HG02870 (cell line): ENCODE data around the gene KDM4E.
A peak's percentile ranks its signal among the peaks of the same experiment; 100 is the strongest.
"Not testable (repeated sequence)": the region's sequence is repeated elsewhere in the genome, so short reads cannot be mapped to it uniquely, and the experiment has no call there.

ENCODE experiments used
- ATAC-seq: cut with Tn5 transposase; IDR thresholded peaks from one replicate; pipeline ENCODE4 v1.9.1; 2021; ENCODE audit warnings: mild to moderate bottlenecking, moderate library complexity; ENCODE audit not compliant: unreplicated experiment

The KDM4E gene

DNA sequence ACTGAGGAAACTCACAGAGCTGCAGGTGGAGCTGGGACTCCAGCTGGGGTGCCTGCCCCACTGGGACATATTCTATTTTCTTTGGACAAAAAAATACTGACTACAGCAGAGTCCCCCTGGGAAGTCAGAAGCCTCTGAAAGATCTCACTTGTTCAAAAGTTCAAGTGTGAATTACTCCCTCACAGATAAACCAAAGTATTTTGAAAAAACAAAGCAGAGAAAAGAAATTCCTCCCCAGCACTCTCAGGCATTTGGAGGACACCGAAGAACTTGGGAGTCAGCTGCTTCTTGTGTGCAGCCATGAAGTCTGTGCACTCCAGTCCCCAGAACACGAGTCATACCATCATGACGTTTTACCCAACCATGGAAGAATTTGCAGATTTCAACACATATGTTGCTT, 24.1 kb downstream of the KDM4E start, which contains the start of gene KDM4F:
TSS of gene KDM4F (plus strand) at position 301 of the 400 bp plus-strand sequence.
- not testable (repeated sequence) for ATAC-seq

DNA sequence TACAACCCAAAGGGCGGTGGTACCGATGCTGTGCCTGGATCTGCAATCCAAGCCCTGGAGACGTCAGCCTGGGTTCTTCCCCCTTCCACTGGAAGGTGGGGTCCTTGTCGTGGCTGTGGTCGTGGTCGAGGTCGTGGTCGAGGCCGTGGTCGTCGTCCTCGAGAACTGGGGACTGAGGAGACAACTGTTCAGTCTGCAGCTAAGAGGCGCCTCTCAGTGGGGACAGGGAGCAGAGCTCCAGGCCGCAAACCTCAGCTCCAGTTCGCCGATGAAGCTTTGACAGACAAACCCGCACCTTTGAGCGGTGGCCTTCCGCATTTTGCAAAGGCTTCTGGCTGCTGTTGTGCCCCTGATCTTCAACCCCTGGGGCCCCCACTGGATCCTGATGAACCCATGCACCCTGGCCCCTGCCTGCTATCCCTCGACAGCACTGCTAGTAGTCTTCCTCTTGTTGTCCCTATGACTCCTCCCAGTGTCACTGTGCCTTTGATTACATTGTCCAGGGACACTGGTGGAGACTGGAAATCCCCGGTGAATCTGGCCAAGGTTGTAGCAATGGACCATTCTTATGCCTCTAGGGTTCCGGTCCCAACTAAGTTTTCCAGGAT, 25.6 kb downstream of the KDM4E start:
- no peak for ATAC-seq

DNA sequence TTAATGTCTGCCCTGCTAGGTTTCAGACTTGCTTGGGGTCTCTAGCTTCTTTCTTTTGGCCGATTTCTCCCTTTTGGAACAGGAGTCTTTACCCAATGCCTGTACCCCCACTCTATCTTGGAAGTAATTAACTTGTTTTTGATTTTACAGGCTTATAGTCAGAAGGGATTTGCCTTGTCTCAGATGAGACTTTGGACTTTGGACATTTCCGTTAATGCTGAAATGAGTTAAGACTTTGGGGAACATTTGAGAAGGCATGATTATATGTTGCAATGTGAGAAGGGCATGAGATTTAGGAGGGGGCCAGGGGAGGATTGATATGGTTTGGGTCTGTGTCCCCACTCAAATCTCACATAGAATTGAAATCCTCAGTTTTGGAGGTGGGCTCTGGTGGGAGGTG, 29.3 kb downstream of the KDM4E start:
- ATAC-seq = no peak

DNA sequence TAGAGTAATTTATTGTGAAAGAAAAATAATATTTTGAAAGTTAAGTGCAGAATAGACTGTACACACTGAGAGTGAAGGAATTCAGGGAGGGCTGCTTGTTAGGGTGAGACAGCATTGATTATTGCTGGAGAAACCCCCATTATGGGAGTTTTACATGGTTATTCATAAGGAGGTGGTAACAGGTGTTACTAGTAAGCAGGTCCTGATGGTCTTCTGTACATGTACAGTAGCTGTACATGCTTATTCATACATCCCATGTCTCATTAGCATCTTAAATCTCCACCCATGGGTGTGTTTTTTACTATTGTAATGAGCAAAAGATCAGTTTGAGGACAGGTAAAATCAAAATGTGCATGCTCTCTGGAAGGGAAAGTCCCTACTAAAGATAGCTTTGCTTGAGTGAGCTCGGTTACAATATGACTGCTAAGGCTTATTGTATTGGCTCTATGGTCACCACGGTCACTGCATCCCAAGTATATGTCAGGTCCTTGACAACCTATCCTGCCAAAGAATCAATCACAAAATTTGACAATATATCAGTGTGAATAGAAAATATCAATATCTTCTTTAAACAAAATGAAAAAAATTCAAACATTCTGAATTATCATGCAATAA, 30.3 kb downstream of the KDM4E start:
- ATAC-seq = peak; percentile 99

- ATAC-seq = no peak
Observed at GRCh38 chr11:95057959-95058358, 32.9 kb downstream of the KDM4E start.

DNA sequence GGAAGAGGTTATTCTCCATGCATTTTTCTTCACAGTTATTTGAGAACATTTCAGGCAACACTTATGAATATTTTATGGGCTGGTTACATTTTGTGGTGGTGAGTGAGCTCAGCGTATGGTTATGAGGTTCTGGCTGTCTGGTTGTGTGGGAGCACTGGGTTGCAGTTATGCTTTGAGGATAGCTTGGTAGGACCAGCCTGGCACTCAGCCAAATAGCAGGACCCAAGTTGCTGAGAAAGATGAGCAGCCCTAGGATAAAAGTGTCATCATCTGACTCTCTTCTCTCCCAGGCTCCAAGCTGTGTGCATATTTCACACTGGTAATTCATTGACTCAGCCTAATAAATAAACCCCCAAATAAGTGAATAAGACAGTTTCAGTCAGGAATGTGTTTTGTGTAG, 33.6 kb downstream of the KDM4E start:
- ATAC-seq = no peak

GRCh38 chr11:95059046-95059445, 34.0 kb downstream of the KDM4E start:
- ATAC-seq = no peak

- no peak for ATAC-seq
Observed at GRCh38 chr11:95065336-95065735, 40.3 kb downstream of the KDM4E start.

DNA sequence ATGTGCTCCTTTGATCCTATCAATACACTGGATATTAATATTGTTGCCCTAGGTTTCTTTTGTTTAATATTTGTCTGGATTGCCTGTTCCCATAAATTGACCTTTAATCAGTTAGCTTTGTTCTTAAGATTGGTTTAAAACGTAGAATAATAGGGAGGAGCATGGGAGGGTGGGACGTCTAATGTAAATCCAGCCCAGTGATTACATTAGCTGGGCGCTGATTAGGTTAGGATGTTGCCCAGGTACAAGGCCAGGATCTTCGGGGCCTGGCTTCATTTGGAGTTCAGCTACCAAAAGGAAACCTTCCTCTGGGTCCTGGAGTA, 41.6 kb downstream of the KDM4E start, which contains the start of gene SRSF8:
TSS of gene SRSF8 (plus strand) at position 204 of the 323 bp plus-strand sequence. CDS start 308 bp downstream, outside the sequence.
- peak; percentile 41 for ATAC-seq

GRCh38 chr11:95067039-95067840, 42.2 kb downstream of the KDM4E start:
- peak; percentile 58 for ATAC-seq

GRCh38 chr11:95067841-95068219, 42.8 kb downstream of the KDM4E start:
- no peak for ATAC-seq

DNA sequence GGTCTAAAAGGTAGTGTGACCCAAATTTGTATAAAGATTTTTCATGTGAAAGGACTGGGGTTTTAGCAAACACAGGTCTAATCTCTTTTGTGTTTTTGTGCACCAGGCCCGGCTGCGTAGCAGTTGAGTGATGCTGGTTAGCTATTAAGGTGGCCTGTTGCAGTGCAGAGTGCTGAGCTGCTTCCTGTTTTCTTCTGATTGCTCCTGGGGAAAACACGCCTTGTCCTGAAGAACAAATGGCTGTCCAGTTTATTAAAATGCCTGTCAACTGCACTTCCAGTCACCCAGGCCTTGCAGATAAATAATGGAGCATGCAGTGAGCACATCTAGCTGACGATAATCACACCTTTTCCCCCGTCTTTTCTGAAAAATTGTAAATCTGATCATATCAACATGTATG, 43.5 kb downstream of the KDM4E start:
- peak; percentile 60 for ATAC-seq

- ATAC-seq = no peak
Observed at GRCh38 chr11:95070471-95070870, 45.4 kb downstream of the KDM4E start.

DNA sequence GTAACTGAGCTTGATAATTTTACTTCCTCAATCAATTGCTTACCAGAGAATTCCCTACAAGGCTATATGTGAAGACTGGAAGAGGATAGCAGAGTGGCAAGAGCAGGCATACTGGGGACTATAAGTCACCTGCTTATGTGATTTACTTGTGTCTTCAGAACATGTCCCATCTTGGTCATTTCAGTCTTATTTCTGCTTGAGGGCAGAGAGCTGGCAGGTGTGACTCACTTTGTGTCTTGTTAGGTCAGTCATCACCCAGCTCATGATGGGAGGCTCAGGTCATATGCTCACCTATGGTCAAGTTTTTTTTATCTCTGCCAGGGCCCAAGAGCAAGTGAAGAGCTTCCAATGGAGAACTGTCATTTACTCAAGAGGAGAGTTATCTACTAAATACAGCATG, 47.9 kb downstream of the KDM4E start:
- ATAC-seq = no peak

DNA sequence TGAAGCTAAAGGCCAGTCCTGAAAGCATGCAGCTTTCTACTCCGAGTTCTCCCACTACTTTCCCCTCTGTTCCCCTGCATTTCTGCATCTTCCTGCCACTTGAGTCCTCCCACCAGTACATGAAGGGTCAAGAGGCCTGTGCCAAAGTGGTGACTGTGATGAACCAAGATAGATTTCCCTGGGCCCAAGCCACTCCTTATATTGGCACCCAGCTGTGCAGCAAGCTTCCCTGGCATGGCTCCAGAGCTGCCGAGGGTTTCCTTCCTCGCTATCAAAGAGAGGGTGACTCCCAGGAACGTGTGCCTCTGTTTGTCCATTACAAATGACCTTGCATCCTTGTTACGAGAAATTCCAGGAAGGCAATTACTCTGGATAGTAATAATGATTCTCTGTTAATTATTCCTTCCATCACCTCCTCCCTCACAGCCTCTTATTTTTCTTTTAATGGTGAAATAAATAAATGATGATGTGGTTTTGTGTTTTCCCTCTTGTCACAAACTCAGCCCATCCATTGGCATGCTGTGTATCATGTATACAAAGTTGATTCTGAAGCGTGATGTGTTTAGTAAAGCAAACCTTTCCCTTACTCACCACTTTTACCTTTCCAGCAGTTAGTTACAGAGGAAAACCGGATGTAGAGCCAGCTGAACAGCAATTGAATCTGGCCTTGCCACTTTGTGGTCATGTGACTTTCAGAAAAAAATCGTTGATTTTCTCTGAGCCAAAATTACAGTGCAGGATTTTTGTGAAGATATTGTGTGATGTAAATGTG, 49.9 kb downstream of the KDM4E start:
- no peak for ATAC-seq

GRCh38 chr11:95076416-95076815, 51.4 kb downstream of the KDM4E start:
- ATAC-seq = no peak

GRCh38 chr11:95076981-95077380, 51.9 kb downstream of the KDM4E start:
- ATAC-seq = no peak
